GM21367 (cell line): ENCODE results near the gene RHBDL1.

Source experiments
- ATAC-seq: cut with Tn5 transposase; IDR thresholded peaks from one replicate; pipeline ENCODE4 v1.9.1; 2021; ENCODE audit not compliant: unreplicated experiment

The RHBDL1 gene

GRCh38 chr16:652454-653305, 22.8 kb upstream of the RHBDL1 start:
- ATAC-seq = no peak

- ATAC-seq = no peak
These were observed 21.4 kb upstream of the RHBDL1 start for GRCh38 chr16:654034-654433.

- no peak for ATAC-seq
These were observed 18.0 kb upstream of the RHBDL1 start for GRCh38 chr16:657487-657886.

- ATAC-seq = no peak
These were observed 16.5 kb upstream of the RHBDL1 start for GRCh38 chr16:658679-659571.

- ATAC-seq = no peak
These were observed 15.9 kb upstream of the RHBDL1 start for GRCh38 chr16:659618-660017.

- ATAC-seq = no peak
These were observed 15.4 kb upstream of the RHBDL1 start for GRCh38 chr16:660132-660458.

GRCh38 chr16:660459-661183, 14.8 kb upstream of the RHBDL1 start:
- ATAC-seq = no peak

- no peak for ATAC-seq
These were observed 14.2 kb upstream of the RHBDL1 start for GRCh38 chr16:661184-661821.

- ATAC-seq = no peak
These were observed 13.4 kb upstream of the RHBDL1 start for GRCh38 chr16:662095-662494.

GRCh38 chr16:662597-662996, 12.9 kb upstream of the RHBDL1 start:
- ATAC-seq = no peak

GRCh38 chr16:666572-666971, 8.9 kb upstream of the RHBDL1 start:
- ATAC-seq = no peak

GRCh38 chr16:667113-667779, 8.2 kb upstream of the RHBDL1 start:
- ATAC-seq = no peak

- peak; percentile 63 for ATAC-seq
These were observed 7.5 kb upstream of the RHBDL1 start, which contains the start of gene RHOT2 for GRCh38 chr16:667780-668518. TSS of gene RHOT2 (plus strand) at chr16:668132. CDS start at chr16:668200, 68 bp downstream.

GRCh38 chr16:668519-669171, 6.8 kb upstream of the RHBDL1 start:
- ATAC-seq = no peak

GRCh38 chr16:669666-670065, 5.8 kb upstream of the RHBDL1 start:
- no peak for ATAC-seq

- no peak for ATAC-seq
These were observed 4.8 kb upstream of the RHBDL1 start for GRCh38 chr16:670485-671352.

GRCh38 chr16:671353-672131, 3.9 kb upstream of the RHBDL1 start:
- no peak for ATAC-seq
